ENCODE data around the gene USP2. TPM values are rescaled to one million over a fixed set of nuclear protein-coding genes. Genes with fewer than 3 reads are reported as not detected.

Gene USP2
- total RNA-seq, 2 experiments from 2014 or later, result 10.6 to 24.5 TPM

GRCh38 chr11:119335655-119336543 lies 45.6 kb downstream of the USP2 start:
- Histone ChIP-seq H3K36me3 (ENCODE audit: insufficient read depth, low read length) (peaks cover 6% of the 10 kb centered on the region; the same call in 1 of the 2 replicates), H4K20me1 (ENCODE audit: insufficient read depth, low read length) (no peaks in the 10 kb centered on the region), H3K4me1 (ENCODE audit: insufficient read depth, low read length, poor library complexity, severe bottlenecking) (peaks cover 40% of the 10 kb centered on the region), H2AFZ (ENCODE audit: low read length) (no peak overlapping the region), H3K4me3 (ENCODE audit: low read depth, low read length, poor library complexity, severe bottlenecking) (peak overlapping the region; percentile 81), H3K9me3 (ENCODE audit: low read length) (no peaks in the 10 kb centered on the region), H3K9me2 (ENCODE audit: insufficient read depth, low read length) (no peaks in the 10 kb centered on the region), H3K79me2 (ENCODE audit: insufficient read depth, low read depth, low read length) (peaks cover 10% of the 10 kb centered on the region; the same call in 1 of the 2 replicates), H3K4me2 (ENCODE audit: low read length) (peak overlapping the region; percentile 91), H3K27ac (ENCODE audit: low read depth, low read length, poor library complexity, severe bottlenecking) (no peak overlapping the region)
- ChIA-PET POLR2A (interaction anchor here (0.8 kb wide), 1 partner anchor 10 kb away, joined by 3 read pairs; no protein-coding TSS in a partner anchor), CTCF (ENCODE audit: unreplicated experiment) (no interaction called here)
- intact Hi-C loops (cut with micrococcal nuclease; ENCODE audit: unreplicated experiment), result loop anchor here (5.0 kb wide), 1 partner anchor 136 kb away; no protein-coding TSS in a partner anchor
- TF ChIP-seq EZH2phosphoT487 (IDR thresholded peaks at IDR 0.05; ENCODE audit: borderline replicate concordance, low read depth, low read length), result no peak
- TF ChIP-seq, protein P1, sequence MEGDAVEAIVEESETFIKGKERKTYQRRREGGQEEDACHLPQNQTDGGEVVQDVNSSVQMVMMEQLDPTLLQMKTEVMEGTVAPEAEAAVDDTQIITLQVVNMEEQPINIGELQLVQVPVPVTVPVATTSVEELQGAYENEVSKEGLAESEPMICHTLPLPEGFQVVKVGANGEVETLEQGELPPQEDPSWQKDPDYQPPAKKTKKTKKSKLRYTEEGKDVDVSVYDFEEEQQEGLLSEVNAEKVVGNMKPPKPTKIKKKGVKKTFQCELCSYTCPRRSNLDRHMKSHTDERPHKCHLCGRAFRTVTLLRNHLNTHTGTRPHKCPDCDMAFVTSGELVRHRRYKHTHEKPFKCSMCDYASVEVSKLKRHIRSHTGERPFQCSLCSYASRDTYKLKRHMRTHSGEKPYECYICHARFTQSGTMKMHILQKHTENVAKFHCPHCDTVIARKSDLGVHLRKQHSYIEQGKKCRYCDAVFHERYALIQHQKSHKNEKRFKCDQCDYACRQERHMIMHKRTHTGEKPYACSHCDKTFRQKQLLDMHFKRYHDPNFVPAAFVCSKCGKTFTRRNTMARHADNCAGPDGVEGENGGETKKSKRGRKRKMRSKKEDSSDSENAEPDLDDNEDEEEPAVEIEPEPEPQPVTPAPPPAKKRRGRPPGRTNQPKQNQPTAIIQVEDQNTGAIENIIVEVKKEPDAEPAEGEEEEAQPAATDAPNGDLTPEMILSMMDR (conservative IDR thresholded peaks at IDR 0.05; ENCODE audit: low read length), result no peak
- no peak for DNase-seq (ENCODE audit: low spot score)
- no TSS peak for BruUV-seq (replicated peaks)

- intact Hi-C loops (cut with micrococcal nuclease; ENCODE audit: unreplicated experiment), result loop anchor here (5.0 kb wide), 1 partner anchor 137 kb away; no protein-coding TSS in a partner anchor
- Histone ChIP-seq H3K79me2 (ENCODE audit: insufficient read depth, low read depth, low read length) (peaks cover 10% of the 10 kb centered on the region; the same call in 1 of the 2 replicates), H3K36me3 (ENCODE audit: insufficient read depth, low read length) (peaks cover 6% of the 10 kb centered on the region; the same call in 1 of the 2 replicates), H3K4me1 (ENCODE audit: insufficient read depth, low read length, poor library complexity, severe bottlenecking) (peaks cover 40% of the 10 kb centered on the region), H3K9me3 (ENCODE audit: low read length) (no peaks in the 10 kb centered on the region), H3K4me2 (ENCODE audit: low read length) (peak overlapping the region; percentile 91), H4K20me1 (ENCODE audit: insufficient read depth, low read length) (no peaks in the 10 kb centered on the region), H3K9me2 (ENCODE audit: insufficient read depth, low read length) (no peaks in the 10 kb centered on the region), H3K27ac (ENCODE audit: low read depth, low read length, poor library complexity, severe bottlenecking) (peak overlapping the region; percentile 46), H3K4me3 (ENCODE audit: low read depth, low read length, poor library complexity, severe bottlenecking) (peak overlapping the region; percentile 81), H2AFZ (ENCODE audit: low read length) (no peak overlapping the region)
- TF ChIP-seq, protein P1 (conservative IDR thresholded peaks at IDR 0.05; ENCODE audit: low read length), result no peak
- TF ChIP-seq EZH2phosphoT487 (IDR thresholded peaks at IDR 0.05; ENCODE audit: borderline replicate concordance, low read depth, low read length), result no peak
- no peak for DNase-seq (ENCODE audit: low spot score)
- CTCF ChIA-PET (ENCODE audit: unreplicated experiment), result interaction anchor here (1.0 kb wide), 1 partner anchor 12 kb away, joined by 4 read pairs; no protein-coding TSS in a partner anchor
- no TSS peak for BruUV-seq (replicated peaks)
- POLR2A ChIA-PET, result interaction anchor here (0.8 to 1.8 kb wide), 4 partner anchors 10 to 29 kb away, joined by 3 to 4 read pairs (median 3); no protein-coding TSS in a partner anchor
Measured at GRCh38 chr11:119335091-119335654, 46.3 kb downstream of the USP2 start.

All from OCI-LY7 (cell line).